Stimulated activated CD8-positive, alpha-beta memory T cell treated with anti-CD3 and anti-CD28 coated beads, Interleukin-15, amount 100 ng/mL, for 4 hours (primary cell): ENCODE data around the gene ZNF140.

Source experiments
- DNase-seq, 2 donors: peaks; one replicate each; pipeline ENCODE4 v3.0.0-alpha.2; 2020; ENCODE audit warnings: low read depth in 2 of 2

The ZNF140 gene

DNA sequence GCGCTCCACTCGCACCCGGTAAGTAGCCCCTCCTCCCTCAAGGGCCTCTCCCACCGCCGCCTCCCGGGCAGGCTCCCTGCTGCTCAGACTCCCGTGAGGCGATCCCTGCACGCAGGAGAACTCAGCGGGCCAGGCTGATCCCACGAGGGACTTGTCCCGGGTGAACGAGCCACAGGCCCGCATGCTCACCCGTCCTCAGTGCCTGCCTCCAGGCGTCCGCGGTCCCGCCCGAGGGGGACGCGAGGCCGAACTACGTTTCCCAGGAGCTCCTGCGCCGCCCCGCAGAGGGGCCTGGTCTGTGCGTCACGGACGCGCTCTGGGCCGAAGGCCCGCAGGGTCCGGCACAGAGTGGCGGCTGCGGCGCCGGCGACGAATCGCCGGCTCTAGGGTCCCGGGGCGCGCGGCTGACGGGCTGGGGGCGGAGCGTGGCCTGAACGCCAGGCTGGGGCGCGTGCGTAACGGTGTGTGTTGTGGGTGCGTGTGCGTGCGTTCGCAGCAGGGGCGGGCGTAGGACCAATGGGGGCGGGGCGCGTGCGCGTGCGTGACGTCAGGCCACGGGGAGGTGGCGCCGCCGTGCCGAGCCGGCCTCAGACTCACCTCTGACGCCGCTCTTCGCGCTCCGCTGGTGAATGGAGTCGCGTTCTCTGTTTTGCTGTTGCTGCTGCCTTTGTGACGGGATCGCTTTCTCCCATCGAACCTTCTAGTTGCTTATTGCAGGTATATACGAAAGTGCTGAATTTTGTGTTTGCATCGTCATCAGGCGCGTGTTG is 49.5 kb downstream of the ZNF140 start, which contains the start of the genes ZNF10 and ZNF891:
Gene ZNF10, plus strand, starts transcription at position 590 of the 770 bp plus-strand sequence. CDS start 13,866 bp downstream, outside the sequence.
Gene ZNF891, minus strand, starts transcription at position 237 of the 770 bp plus-strand sequence. CDS start 8,356 bp downstream, outside the sequence.
- DNase-seq = peak; percentile 92 to 93

DNA sequence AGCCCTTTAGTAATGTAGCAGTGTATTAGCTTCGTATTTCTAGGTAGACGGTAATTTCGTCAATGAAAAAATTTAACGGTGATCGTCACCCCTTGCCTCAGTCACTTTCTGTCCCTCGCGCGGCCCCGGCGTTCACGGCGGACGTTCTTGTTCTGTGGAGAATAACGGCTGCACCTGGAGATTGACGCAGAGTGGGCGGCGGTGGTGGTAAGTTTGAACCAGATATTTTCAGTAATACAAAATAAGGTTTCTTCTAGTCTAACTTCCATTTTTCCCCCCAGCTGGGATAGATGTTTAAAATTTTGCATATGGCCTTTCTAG is 50.0 kb downstream of the ZNF140 start:
- DNase-seq = peak in 1 of 2 donors; percentile 5

DNA sequence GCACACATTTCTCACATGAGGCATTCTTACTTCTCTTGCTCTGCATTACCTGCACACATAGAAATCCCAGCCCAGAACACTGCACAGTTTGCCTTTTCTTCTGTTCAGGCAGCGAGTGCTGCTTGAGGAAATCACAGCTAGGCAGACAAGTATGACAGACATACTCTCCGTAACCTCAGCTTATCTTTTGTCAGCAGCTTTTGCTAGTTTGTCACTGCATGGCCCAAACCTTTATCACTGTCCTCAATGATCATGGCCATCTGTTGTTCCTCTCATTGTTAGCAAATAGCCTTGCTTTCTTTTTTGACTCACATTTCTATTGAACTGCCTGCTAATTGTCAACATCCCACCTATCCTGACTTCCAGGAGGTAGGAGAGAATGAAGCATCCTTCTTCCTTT is 55.0 kb downstream of the ZNF140 start:
- no peak for DNase-seq

DNA sequence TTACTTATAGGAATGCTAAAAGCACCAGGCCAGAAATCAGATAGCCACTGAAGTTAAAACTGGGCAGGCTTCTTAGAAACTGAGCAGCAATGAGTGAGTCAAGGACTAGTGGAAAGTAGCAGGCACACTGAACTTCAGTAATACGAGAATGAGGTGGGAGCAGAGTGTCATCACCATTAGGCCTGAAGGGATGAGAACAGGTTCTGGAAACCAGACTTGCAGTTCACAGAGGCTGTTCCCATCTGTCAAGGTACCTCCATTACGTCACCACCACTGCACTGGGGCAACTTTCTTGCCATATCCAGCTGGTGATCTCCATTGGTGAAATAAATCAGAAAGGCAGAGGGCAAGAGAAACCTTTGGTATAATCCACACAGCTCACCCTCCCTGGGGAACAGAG is 65.3 kb downstream of the ZNF140 start:
- DNase-seq = no peak

DNA sequence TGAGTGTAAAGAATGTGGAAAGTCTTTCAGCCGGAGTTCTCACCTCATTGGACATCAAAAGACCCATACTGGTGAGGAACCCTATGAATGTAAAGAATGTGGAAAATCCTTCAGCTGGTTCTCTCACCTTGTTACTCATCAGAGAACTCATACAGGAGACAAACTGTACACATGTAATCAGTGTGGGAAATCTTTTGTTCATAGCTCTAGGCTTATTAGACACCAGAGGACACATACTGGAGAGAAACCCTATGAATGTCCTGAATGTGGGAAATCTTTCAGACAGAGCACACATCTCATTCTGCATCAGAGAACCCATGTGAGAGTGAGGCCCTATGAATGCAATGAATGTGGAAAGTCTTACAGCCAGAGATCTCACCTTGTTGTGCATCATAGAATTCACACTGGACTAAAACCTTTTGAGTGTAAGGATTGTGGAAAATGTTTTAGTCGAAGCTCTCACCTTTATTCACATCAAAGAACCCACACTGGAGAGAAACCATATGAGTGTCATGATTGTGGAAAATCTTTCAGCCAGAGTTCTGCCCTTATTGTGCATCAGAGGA is 75.5 kb downstream of the ZNF140 start:
- no peak for DNase-seq
